HepG2 (cell line): ENCODE results near the gene SLC16A4. TPM values are rescaled to one million over a fixed set of nuclear protein-coding genes. Genes with fewer than 3 reads are reported as not detected.

Experiments used
- ATAC-seq: fragments of 200-7000 bp; cut with Tn5 transposase; 3 replicates; pipeline ENCODE4 v1.9.1; 2020; ENCODE audit warnings: mild to moderate bottlenecking, moderate library complexity
- BruUV-seq: library from RNA; stranded (reverse); fragments of 400-500 nt; replicated peaks from 2 replicates; lab custom pipeline; 2021; lab: Mats Ljungman, UMichigan
- CTCF ChIA-PET: fragments of 300-600 bp; formaldehyde crosslinking; extraction: SDS; loops from one replicate; lab custom pipeline; 2021; ENCODE audit warnings: low total read pairs, inconsistent platforms, low intra/inter-chr PET ratio; lab: Yijun Ruan, JAX
- POLR2A ChIA-PET: fragments of 350-600 bp; sonication (Branson Sonifier 250); formaldehyde crosslinking; loops from one replicate; lab custom pipeline; 2020; ENCODE audit warnings: antibody characterized with exemption, inconsistent platforms; lab: Yijun Ruan, JAX
- DNase-seq: peaks from one replicate; pipeline ENCODE4 v3.0.0-alpha.2; 2015; ENCODE audit warnings: low spot score
- FAIRE-seq: peaks from 3 replicates; lab custom pipeline; 2011; peaks lifted over from hg19 to GRCh38; lab: Jason Lieb, UNC
- H2AFZ ChIP-seq: one replicate; pipeline ENCODE4 v1.6.1; 2011; ENCODE audit warnings: low read length, inconsistent platforms
- H3K27ac ChIP-seq: fragments of 300-600 bp; 3 replicates; pipeline ENCODE4 v1.8.0; 2011; ENCODE audit warnings: mixed run types, mild to moderate bottlenecking, mixed read lengths, low read length, inconsistent platforms; ENCODE audit not compliant: insufficient read depth; ENCODE audit errors: extremely low read length
- H3K27me3 ChIP-seq, 2 experiments: fragments of 200-600 bp in 1 of 2; 2 replicates in 1 of 2; 3 replicates in 1 of 2; pipeline versions ENCODE4 v1.6.0 to v1.8.0; 2011; ENCODE audit warnings: low read length in 2 of 2, mild to moderate bottlenecking in 2 of 2, moderate library complexity in 2 of 2, inconsistent platforms in 1 of 2; ENCODE audit not compliant: insufficient read depth in 2 of 2, control insufficient read depth in 1 of 2
- H3K36me3 ChIP-seq, 2 experiments: fragments of 200-600 bp in 1 of 2; replicated peaks in 1 of 2; 2 replicates in 1 of 2; 3 replicates in 1 of 2; pipeline versions ENCODE4 v1.5.1 to v1.8.0; 2011; ENCODE audit warnings: low read length in 2 of 2, inconsistent platforms in 1 of 2; ENCODE audit not compliant: insufficient read depth in 2 of 2, control insufficient read depth in 1 of 2
- H3K4me1 ChIP-seq: 2 replicates; pipeline ENCODE4 v1.5.1; 2012; ENCODE audit warnings: low read length, inconsistent platforms; ENCODE audit not compliant: insufficient read depth
- H3K4me2 ChIP-seq: 2 replicates; pipeline ENCODE4 v1.6.0; 2011; ENCODE audit warnings: low read depth, low read length, inconsistent platforms
- H3K4me3 ChIP-seq, 3 experiments: fragments of 200-600 bp in 1 of 3; sonication (generic), shearing (Covaris generic) in 1 of 3; replicated peaks in 1 of 3; 2 replicates each; pipeline ENCODE4 v1.5.1; 2011 to 2016; ENCODE audit warnings: low read length in 3 of 3, inconsistent platforms in 2 of 3, low read depth in 2 of 3, mild to moderate bottlenecking in 2 of 3, control low read depth in 1 of 3, mixed read lengths in 1 of 3; ENCODE audit not compliant: insufficient read depth in 1 of 3
- H3K79me2 ChIP-seq: one replicate; pipeline ENCODE4 v1.6.1; 2011; ENCODE audit warnings: low read length, inconsistent platforms; ENCODE audit not compliant: insufficient read depth
- H3K9ac ChIP-seq: 2 replicates; pipeline ENCODE4 v1.6.0; 2011; ENCODE audit warnings: mild to moderate bottlenecking, low read depth, low read length, inconsistent platforms; ENCODE audit not compliant: insufficient read depth
- H3K9me3 ChIP-seq: 2 replicates; pipeline ENCODE4 v1.5.1; 2012; ENCODE audit warnings: mild to moderate bottlenecking, low read length
- H4K20me1 ChIP-seq: 2 replicates; pipeline ENCODE4 v1.6.0; 2011; ENCODE audit warnings: inconsistent platforms, mild to moderate bottlenecking, low read length, moderate library complexity; ENCODE audit not compliant: insufficient read depth
- CBFB ChIP-seq: sonication (generic); formaldehyde crosslinking; IDR thresholded peaks from 2 replicates; pipeline ENCODE4 v1.4.0; 2020; ENCODE audit warnings: missing genetic modification reagents
- FOSL2 ChIP-seq: sonication (generic); formaldehyde crosslinking; IDR thresholded peaks from 2 replicates; pipeline ENCODE4 v1.4.0; 2020; ENCODE audit warnings: missing genetic modification reagents
- HNRNPL ChIP-seq: fragments of 200-400 bp; formaldehyde crosslinking; IDR thresholded peaks from 2 replicates; pipeline ENCODE4 v1.6.1; 2017; ENCODE audit warnings: mild to moderate bottlenecking, low read depth, low read length
- NFYB ChIP-seq: sonication (generic); formaldehyde crosslinking; IDR thresholded peaks from 2 replicates; pipeline ENCODE4 v1.4.0; 2020; ENCODE audit warnings: missing genetic modification reagents
- POLR2G ChIP-seq: fragments of 200-400 bp; formaldehyde crosslinking; IDR thresholded peaks from 2 replicates; pipeline ENCODE4 v1.6.1; 2018; ENCODE audit warnings: mild to moderate bottlenecking, low read depth, low read length, moderate library complexity
- RBAK ChIP-seq: sonication (generic); formaldehyde crosslinking; IDR thresholded peaks from 2 replicates; pipeline ENCODE4 v1.5.1; 2020; ENCODE audit warnings: mild to moderate bottlenecking, missing genetic modification reagents
- SP5 ChIP-seq: IDR thresholded peaks from 2 replicates; pipeline ENCODE4 v1.6.1; 2016; ENCODE audit warnings: low read depth, borderline replicate concordance
- SPEN ChIP-seq: sonication (generic); formaldehyde crosslinking; IDR thresholded peaks from 2 replicates; pipeline ENCODE4 v1.5.1; 2020; ENCODE audit warnings: low read depth, mild to moderate bottlenecking, missing genetic modification reagents
- TFDP1 ChIP-seq: IDR thresholded peaks from 2 replicates; pipeline ENCODE4 v1.6.1; 2016; ENCODE audit warnings: missing compliant biosample characterization, missing genetic modification reagents, borderline replicate concordance
- TRIM22 ChIP-seq: fragments of 450-650 bp; IDR thresholded peaks from 2 replicates; pipeline ENCODE4 v1.6.1; 2017
- ZFP36 ChIP-seq: fragments of 150-350 bp; IDR thresholded peaks from 2 replicates; pipeline ENCODE4 v1.6.1; 2018; ENCODE audit warnings: borderline replicate concordance, low read length, low read depth; ENCODE audit not compliant: partially characterized antibody
- ZMYM2 ChIP-seq: sonication (generic); formaldehyde crosslinking; IDR thresholded peaks from 2 replicates; pipeline ENCODE4 v1.8.0; 2022; ENCODE audit warnings: mild to moderate bottlenecking, missing genetic modification reagents
- ZNF121 ChIP-seq: sonication (generic); formaldehyde crosslinking; IDR thresholded peaks from 2 replicates; pipeline ENCODE4 v1.5.0; 2020; ENCODE audit warnings: mild to moderate bottlenecking, missing genetic modification reagents
- ZNF496 ChIP-seq: sonication (generic); formaldehyde crosslinking; IDR thresholded peaks from 2 replicates; pipeline ENCODE4 v1.8.1; 2023; ENCODE audit warnings: mild to moderate bottlenecking, moderate library complexity, missing genetic modification reagents; ENCODE audit not compliant: insufficient replicate concordance
- WGBS: methylation state at CpG from one replicate; pipeline ENCODE4 v1.1.6; 2017; ENCODE audit warnings: low lambda C conversion rate; 5-methylcytosine and 5-hydroxymethylcytosine counted together
- in situ Hi-C: cut with HindIII; loops from 2 replicates; pipeline ENCODE4 v1.10.0; 2017; ENCODE audit warnings: low pct_unique_long_range_greater_than_20kb; ENCODE audit not compliant: extremely low pct_ligation_motif_present
- intact Hi-C: fragments of 100-400 bp; cut with micrococcal nuclease; formaldehyde crosslinking; loops from one replicate; pipeline ENCODE4 v1.10.0; 2022; ENCODE audit not compliant: unreplicated experiment
- polyA plus RNA-seq, 8 experiments: library from polyadenylated mRNA; depleted of rRNA in 3 of 8; stranded (reverse) in 7 of 8; unstranded in 1 of 8; fragments of >200 nt; fragmentation: Illumina TruSeq in 4 of 8; extraction: Trizol in 4 of 8; gene quantifications; 2 replicates each; pipeline versions ENCODE4 v1.2.1 to v1.2.3, GENCODE V29; 2011 to 2016; ENCODE audit warnings: low read depth in 4 of 8, missing spikeins in 1 of 8, mixed read lengths in 1 of 8; ENCODE audit not compliant: insufficient read depth in 1 of 8
- total RNA-seq, 5 experiments: library from RNA; depleted of rRNA; stranded (reverse); fragments of >200 nt; fragmentation: Illumina TruSeq; extraction: Trizol; gene quantifications; 2 replicates each; pipeline ENCODE4 v1.2.3, GENCODE V29; 2016; ENCODE audit warnings: low read depth in 1 of 5

SLC16A4 gene
- total and polyA plus RNA-seq, 2 of the 13 experiments (the other 11 are each of a cell fraction or from before 2014, with no cell fraction given): 1.1 to 1.5 TPM

GRCh38 chr1:110408488-110408887 lies 17.7 kb upstream of the SLC16A4 start:
- 70% methylated on average over 8 of the region's 8 CpGs for WGBS
- Histone ChIP-seq H3K9ac (peak overlapping the region; percentile 93), H3K9me3 (no peaks in the 10 kb centered on the region), H4K20me1 (no peaks in the 10 kb centered on the region)
- intact Hi-C loops: no loop called here
- POLR2A ChIA-PET: interaction anchor here (1.1 to 2.3 kb wide), 3 partner anchors 16 to 70 kb away, joined by 4 to 30 read pairs (median 5); partner anchors contain the start of gene RBM15
- TF ChIP-seq SP5: no peak
- peak; percentile 48; the same call in 1 of the 2 replicates for TF ChIP-seq ZNF121 (CRISPR knock-in tag)
- TF ChIP-seq FOSL2 (CRISPR knock-in tag): peak; percentile 21; the same call in 1 of the 2 replicates
- TF ChIP-seq, all 625 proteins: peak for 2
- in situ Hi-C loops: no loop called here
- Histone ChIP-seq H3K4me3 (peak overlapping the region; percentile 90 to 98 (median 92); a peak in 5 of 6 replicates), H3K27ac (no peak overlapping the region), H3K27me3 (no peaks in the 10 kb centered on the region; a peak in 1 of 5 replicates), H2AFZ (no peak overlapping the region), H3K36me3 (peaks cover 4 to 13% of the 10 kb centered on the region in 2 experiments; a peak in 3 of 5 replicates), H3K4me1 (peaks cover 24% of the 10 kb centered on the region), H3K4me2 (peak overlapping the region; percentile 93), H3K79me2 (peaks cover 21% of the 10 kb centered on the region)
- BruUV-seq: no TSS peak
- no peak for FAIRE-seq
- CTCF ChIA-PET: no interaction called here
- ATAC-seq: no peak
- no peak for DNase-seq

GRCh38 chr1:110407260-110408210 lies 16.7 kb upstream of the SLC16A4 start, which contains the start of gene LAMTOR5:
LAMTOR5 (minus strand) TSS chr1:110407694; CDS start chr1:110407620, 74 bp downstream.
- H3K36me3 ChIP-seq: peaks cover 4 to 22% of the 10 kb centered on the region in 2 experiments; a peak in 4 of 5 replicates
- in situ Hi-C loops (no loop called here), intact Hi-C loops (loop anchor here (2.0 kb wide), 1 partner anchor 69 kb away; the partner anchor contains the start of gene RBM15)
- peak within 1 kb of the TSS; percentile 90 to 98 (median 92) for H3K4me3 ChIP-seq
- TSS peak; percentile 83 for BruUV-seq
- 2% methylated on average over 40 of the region's 76 CpGs for WGBS
- FAIRE-seq (peak; percentile 78), ATAC-seq (peak; percentile 96), DNase-seq (peak; percentile 90)
- CTCF ChIA-PET: interaction anchor here (1.1 kb wide), 1 partner anchor 69 kb away, joined by 3 read pairs; the partner anchor contains the start of gene RBM15
- H3K27me3 ChIP-seq: no peaks in the 10 kb centered on the region; a peak in 1 of 5 replicates
- H3K4me2 ChIP-seq: peak within 1 kb of the TSS; percentile 93
- H3K27ac ChIP-seq: peak within 1 kb of the TSS; percentile 81
- H3K79me2 ChIP-seq: peaks cover 21% of the 10 kb centered on the region
- H3K9ac ChIP-seq: peak within 1 kb of the TSS; percentile 93
- no peaks in the 10 kb centered on the region for H4K20me1 ChIP-seq
- H2AFZ ChIP-seq: peak within 1 kb of the TSS; percentile 75
- peaks cover 24% of the 10 kb centered on the region for H3K4me1 ChIP-seq
- POLR2A ChIA-PET: interaction anchor here (1.4 to 2.3 kb wide), 3 partner anchors 53 to 69 kb away, joined by 5 to 30 read pairs (median 9); partner anchors contain the start of gene RBM15
- H3K9me3 ChIP-seq: no peaks in the 10 kb centered on the region
- no peak for TF ChIP-seq RBAK (CRISPR knock-in tag)
- peak; percentile 83; the same call in 1 of the 2 replicates for TF ChIP-seq CBFB (CRISPR knock-in tag)
- TF ChIP-seq SP5: peak; percentile 70
- no peak for TF ChIP-seq ZNF496
- TF ChIP-seq TFDP1 (CRISPR knock-in tag): peak; percentile 87
- peak; percentile 95 for TF ChIP-seq POLR2G
- TF ChIP-seq ZFP36: no peak
- peak; percentile 74 for TF ChIP-seq HNRNPL
- no peak for TF ChIP-seq TRIM22
- TF ChIP-seq NFYB (CRISPR knock-in tag): peak; percentile 62; the same call in 1 of the 2 replicates
- no peak for TF ChIP-seq ZMYM2 (CRISPR knock-in tag)
- TF ChIP-seq SPEN (CRISPR knock-in tag): peak; percentile 99
